A549 treated with AZD2906 at 1 μM for 4 hours (cell line): ENCODE data around the gene SLC27A5. TPM values are rescaled to one million over a fixed set of nuclear protein-coding genes. Genes with fewer than 3 reads are reported as not detected.

Experiments
- total RNA-seq: library from RNA; stranded (reverse); fragments of 200-300 nt; extraction: Qiagen RNA extraction; gene quantifications from 5 replicates; pipeline ENCODE4 v1.2.3, GENCODE V29; 2022

Gene SLC27A5, protein sequence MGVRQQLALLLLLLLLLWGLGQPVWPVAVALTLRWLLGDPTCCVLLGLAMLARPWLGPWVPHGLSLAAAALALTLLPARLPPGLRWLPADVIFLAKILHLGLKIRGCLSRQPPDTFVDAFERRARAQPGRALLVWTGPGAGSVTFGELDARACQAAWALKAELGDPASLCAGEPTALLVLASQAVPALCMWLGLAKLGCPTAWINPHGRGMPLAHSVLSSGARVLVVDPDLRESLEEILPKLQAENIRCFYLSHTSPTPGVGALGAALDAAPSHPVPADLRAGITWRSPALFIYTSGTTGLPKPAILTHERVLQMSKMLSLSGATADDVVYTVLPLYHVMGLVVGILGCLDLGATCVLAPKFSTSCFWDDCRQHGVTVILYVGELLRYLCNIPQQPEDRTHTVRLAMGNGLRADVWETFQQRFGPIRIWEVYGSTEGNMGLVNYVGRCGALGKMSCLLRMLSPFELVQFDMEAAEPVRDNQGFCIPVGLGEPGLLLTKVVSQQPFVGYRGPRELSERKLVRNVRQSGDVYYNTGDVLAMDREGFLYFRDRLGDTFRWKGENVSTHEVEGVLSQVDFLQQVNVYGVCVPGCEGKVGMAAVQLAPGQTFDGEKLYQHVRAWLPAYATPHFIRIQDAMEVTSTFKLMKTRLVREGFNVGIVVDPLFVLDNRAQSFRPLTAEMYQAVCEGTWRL
- 19.5 to 36.1 TPM (median 30.2 TPM) in 5 replicates for total RNA-seq

DNA sequence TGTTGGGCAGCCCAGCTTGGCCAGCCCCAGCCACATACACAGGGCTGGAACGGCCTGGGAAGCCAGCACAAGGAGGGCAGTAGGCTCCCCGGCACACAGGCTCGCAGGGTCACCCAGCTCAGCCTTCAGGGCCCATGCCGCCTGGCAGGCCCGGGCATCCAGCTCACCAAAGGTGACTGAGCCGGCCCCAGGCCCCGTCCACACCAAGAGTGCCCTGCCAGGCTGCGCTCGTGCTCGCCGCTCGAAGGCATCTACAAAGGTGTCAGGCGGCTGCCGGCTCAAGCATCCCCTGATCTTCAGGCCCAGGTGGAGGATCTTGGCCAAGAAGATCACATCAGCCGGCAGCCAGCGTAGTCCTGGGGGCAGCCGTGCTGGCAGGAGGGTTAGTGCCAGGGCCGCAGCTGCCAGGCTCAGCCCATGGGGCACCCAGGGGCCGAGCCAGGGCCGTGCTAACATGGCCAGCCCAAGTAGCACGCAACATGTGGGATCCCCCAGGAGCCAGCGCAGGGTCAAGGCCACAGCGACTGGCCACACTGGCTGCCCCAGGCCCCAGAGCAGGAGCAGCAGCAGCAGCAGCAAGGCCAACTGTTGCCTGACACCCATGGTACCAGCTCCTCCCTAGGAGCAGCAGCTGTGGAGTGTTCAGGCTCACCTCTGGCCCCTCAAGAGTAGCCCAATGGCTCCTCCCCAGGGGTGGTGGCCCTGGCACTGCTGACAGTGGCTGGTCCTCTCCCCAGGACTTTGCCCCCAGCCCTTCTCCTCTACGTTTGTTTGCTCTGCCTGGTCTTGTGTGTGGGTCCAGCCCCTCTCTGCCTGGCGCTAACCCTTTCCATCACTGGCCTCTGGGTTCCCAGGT is at the start of gene SLC27A5:
TSS of gene SLC27A5 (minus strand) at position 640 of the 856 bp plus-strand sequence. CDS start at position 603, 37 bp downstream.

DNA sequence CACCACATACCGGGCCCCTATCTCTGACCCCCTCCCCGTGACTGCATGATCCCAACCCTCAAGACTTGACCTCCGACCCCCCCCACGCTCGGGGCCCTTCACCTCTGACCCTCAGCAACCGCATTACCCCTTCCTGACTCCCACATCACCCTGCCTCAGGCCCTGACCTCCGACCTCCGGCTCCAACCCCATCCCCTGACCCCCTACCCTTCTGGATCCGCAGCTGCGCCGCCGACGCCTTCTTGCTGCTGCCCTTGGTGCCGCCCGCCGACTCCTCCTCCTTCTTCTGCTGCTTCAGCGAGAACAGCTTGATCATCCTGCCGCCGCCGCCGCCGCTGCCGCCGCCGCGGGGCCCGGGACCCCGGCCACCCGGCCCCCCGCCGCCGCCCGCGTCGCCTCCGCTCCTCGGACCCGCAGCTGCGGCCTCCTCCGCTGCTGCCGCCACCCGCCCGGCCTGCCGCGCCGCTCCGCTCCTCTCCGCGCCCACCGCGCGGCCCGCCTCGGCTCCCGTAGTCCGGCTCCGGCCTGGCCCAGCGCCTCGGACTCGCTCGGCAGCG is 46.4 kb upstream of the SLC27A5 start, which contains the start of gene UBE2M:
TSS of gene UBE2M (minus strand) at position 546 of the 557 bp plus-strand sequence. CDS start at position 316, 230 bp downstream.

DNA sequence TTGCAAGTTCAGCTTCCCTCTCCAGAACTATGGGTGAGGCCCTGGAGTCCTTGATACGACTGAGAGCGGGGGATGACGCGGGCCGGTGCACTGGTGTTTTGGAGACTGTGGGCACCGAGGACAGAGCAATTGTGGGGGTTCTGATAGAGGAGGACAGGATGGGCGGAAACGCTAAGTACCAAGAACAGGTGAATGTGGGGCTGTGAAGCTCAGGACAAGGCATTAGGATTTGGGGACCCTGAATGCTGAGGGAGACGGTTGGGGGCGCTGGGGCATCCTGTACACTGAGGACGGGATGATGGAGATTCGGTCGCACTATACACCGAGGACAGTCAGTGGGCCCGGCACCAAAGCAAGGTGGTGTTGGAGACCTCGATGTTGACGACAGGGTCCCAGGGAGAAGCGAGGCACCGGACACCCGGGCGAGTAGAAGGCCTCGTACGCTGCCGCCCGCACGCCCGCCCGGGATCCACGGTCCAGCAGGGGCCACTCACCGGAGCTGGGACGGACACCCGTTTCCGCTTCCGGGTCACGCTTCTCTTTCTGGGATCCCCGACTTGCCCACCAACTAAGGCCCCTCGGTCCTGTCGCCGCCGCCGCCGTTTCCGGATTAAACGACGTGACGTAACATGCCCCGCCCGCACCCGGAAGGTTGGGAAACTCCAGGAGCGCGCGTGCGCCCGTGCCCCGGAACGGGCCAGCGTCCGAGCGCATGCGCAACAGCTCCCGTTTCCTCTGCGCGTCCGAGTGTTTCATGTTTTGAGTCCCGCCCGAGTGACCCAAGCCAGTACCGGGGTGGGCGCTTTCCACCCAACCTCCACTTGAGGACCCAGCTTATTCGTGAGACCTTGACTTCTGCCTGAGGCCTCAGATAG is 42.9 kb upstream of the SLC27A5 start, which contains the start of gene CHMP2A:
TSS of gene CHMP2A (minus strand) at position 612 of the 875 bp plus-strand sequence. CDS start 893 bp downstream, outside the sequence.

DNA sequence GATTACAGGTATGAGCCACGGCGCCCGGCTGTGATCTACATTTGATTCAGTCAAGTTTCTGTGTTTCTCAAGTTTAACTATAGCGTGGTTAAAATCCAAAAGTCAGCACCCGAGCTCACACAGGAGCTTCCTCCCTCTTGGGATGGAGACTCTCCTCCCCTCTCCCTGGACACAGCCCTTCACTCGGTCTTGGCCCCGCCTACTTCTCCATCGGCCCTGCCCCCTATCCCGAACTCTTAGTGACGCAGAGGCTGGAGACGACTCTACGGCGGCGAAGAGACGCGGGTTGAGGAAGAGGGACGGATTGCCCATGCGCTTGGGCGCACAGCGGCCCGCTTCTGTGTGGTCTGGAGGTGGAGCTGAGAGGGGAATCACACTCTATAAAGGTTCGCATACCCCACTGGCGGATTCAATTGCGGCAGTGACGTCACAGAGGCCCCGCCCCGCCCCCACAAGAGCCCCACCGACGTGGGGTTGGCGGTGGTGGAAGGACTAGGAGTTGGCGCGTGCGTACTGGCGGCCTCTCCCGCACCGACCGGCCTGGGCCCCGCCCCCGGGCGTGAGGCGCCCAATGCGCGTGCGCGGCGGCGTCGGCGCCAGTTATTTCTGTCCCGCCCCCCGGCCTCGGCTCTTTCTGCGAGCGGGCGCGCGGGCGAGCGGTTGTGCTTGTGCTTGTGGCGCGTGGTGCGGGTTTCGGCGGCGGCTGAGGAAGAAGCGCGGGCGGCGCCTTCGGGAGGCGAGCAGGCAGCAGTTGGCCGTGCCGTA is 32.2 kb upstream of the SLC27A5 start, which contains the start of gene TRIM28:
TSS of gene TRIM28 (plus strand) at position 239 of the 765 bp plus-strand sequence. CDS start 694 bp downstream, outside the sequence.

DNA sequence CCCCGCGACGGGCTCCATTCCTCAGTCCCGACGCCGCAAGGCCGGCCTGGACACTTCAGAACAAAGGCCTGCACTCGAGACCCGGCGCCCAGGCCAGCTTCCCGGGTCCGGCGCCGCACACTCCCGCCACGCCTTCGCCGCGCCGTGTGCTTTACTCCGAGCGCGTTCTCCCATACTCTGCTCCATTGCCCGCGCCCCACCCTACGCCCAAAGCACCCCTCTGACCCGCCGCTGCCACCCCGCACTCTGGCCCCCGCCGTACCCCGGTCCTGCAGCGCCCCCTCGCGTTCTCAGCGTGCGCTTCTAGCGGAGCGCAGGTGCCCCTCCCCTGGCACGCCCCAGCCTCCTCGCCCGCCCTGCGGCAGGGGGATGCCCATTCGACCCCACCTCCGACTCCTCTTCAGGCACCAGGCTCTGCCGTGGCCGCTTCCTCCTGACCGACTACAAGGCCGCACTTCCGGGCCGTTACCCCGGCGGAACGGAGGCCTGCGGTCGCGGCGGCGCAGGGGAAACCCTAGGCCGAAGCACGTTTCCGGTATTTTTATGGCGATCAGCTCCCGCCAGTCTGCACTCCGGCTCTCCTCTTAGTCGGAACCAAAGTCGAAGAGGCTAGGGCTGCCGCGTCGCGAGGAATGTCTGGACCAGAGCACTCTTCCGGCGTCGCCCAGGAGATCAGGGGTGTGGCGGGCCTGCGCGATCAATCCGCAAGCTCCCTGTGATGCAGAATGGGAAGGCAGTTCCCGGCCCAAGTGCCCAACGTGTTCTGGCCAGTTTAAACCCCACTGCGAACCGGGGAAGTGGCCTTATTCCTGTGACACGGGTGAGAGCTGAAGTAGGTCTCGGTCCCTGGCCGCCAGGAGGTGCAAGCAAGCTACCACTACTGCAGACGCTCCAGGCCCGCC is 7.8 kb upstream of the SLC27A5 start, which contains the start of gene ZBTB45:
TSS of gene ZBTB45 (minus strand) at position 456 of the 902 bp plus-strand sequence. CDS start 2,137 bp downstream, outside the sequence.

DNA sequence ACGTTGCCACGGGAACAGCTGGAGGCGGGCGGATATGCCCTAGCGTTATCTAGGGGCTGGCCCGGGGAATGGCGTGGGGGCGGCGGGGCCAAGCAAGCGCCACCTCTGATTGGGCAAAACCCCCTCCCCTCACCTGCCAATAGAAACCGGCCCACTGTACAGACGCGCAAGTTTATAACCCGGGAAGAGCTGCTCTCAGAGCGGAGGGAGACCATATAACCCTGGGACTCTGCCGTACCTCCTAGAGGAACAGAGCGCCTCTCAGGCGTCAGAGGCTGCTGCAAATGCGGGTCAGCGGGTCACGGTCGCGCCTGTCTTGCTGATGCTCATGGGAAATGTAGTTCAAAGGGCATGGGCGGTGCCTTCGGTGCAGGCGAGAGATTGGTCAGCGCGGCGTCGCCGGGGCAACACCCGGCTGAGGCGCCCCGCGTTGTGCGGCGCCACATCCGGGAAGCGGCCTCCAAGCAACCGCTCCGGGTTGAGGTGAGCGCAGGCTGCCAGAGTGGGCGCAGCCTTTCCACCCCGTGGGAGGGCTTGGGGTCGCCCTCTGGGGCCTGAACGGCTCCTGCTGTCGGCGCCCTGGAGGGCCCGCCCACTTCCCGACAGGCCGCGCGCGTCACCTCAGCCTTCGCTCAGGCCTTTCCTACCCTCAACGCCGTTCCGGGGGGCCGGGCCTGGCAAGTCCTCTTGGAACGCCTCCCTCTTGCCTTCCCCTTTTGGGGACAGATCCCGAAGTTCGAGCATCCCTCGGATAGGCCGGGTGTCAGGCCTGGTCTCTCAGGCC is 35.9 kb downstream of the SLC27A5 start, which contains the start of gene ZNF446:
TSS of gene ZNF446 (plus strand) at position 639 of the 784 bp plus-strand sequence. CDS start 867 bp downstream, outside the sequence.

DNA sequence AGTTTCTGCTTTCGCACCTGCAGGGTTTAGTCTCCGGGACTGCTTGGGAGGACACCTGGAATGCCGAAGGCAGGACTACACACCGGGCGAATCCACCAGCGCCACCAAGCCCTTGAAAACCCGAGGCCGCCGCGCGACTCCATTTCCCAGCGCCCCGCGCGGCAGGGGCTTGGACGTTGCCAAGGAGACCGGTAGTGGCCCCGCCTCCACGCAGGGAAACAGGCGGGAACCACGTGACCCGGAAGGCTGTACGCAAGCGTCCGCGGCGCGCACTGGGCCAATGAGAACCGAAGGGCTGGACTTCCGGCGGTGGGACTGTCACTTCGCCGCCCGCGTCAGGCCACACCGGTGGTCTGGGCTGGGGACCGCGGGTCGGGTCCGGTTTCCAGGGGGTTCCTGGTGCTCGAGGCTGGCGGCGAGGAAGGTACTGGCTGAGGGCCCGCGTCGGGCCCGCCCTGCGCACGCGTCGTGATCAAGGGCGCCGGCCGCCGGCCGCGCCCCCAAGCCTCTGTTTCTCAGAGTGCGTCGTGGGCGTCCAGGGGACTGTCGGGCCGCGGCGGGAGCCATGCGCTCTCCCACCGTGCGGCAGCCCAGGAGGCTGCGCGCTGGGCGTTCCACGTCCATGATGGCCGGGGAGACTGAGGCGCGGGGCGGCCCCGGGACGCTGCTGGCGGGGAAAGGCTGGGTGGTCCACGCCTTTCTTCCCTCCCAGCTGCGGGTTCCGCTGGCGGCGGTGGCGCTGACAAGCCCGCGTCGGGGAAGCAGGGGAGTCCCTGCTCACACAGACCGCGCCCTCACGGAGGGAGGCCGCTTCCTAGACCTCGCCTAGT is 44.8 kb downstream of the SLC27A5 start, which contains the start of gene ZNF324:
TSS of gene ZNF324 (plus strand) at position 321 of the 830 bp plus-strand sequence. CDS start 2,106 bp downstream, outside the sequence.

DNA sequence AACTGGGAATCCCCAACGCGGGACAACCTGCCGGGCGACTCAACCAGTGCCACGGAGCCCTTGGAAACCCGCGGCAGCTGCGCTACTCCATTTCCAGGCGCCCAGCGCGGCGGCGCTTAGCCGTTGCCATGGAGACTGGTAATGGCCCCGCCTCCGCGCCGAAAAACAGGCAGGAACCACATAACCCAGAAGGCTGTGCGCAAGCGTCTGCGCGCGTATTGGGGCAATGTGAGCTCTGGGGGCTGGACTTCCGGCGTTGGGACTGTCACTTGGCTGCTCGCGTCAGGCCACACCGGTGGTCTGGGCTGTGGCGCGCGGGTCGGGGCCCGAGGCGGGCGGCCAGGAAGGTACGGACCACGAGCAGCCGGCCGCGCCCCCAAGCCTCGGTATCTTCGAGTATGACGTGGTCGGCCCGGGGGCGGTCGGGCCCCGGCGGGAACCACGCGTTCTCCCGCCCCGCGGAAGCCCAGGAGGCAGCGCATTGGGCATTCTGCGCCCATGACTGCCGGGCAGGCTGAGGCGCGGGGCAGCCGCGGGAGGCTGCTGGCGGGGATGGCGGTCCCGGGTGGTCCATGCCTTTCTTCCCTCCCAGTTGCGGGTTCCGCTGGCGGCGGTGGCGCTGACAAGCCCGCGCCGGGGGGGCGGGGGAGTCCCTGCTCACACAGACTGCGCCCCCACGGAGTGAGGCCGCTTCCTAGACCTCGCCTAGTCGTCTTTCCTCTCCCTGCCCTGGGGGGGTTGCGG is 60.3 kb downstream of the SLC27A5 start, which contains the start of gene ZNF324B:
TSS of gene ZNF324B (plus strand) at position 265 of the 744 bp plus-strand sequence. CDS start 2,080 bp downstream, outside the sequence.

Other genes starting within 250 kb of the SLC27A5 start
- 0.79 to 1.3 TPM (median 0.93 TPM) in 5 replicates for gene ZNF8, start 233.0 kb downstream of the SLC27A5 start, total RNA-seq
- gene ERVK3-1, start 206.6 kb downstream of the SLC27A5 start, total RNA-seq: 89.5 to 102 TPM (median 92.6 TPM) in 5 replicates
- 2.2 to 2.7 TPM (median 2.6 TPM) in 5 replicates for gene ZSCAN22, start 185.0 kb downstream of the SLC27A5 start, total RNA-seq
- 8.5 to 15.2 TPM (median 13.9 TPM) in 5 replicates for gene A1BG, start 158.5 kb downstream of the SLC27A5 start, total RNA-seq
- 0.82 to 1.3 TPM (median 1.2 TPM) in 5 replicates for gene ZNF497, start 149.2 kb downstream of the SLC27A5 start, total RNA-seq
- gene ZNF837, start 131.0 kb downstream of the SLC27A5 start, total RNA-seq: 1.1 to 1.9 TPM (median 1.4 TPM) in 5 replicates
- 2,252 to 2,656 TPM (median 2,538 TPM) in 5 replicates for gene RPS5, start 124.7 kb downstream of the SLC27A5 start, total RNA-seq
- 0.13 to 0.19 TPM (median 0.16 TPM) in 4 of 5 replicates, not detected in the other for gene RNF225, start 116.3 kb downstream of the SLC27A5 start, total RNA-seq
- 16.7 to 18.7 TPM (median 17.2 TPM) in 5 replicates for gene ZNF584, start 103.3 kb downstream of the SLC27A5 start, total RNA-seq
- 0.07 to 0.11 TPM (median 0.09 TPM) in 5 replicates for gene ZNF132, start 71.8 kb downstream of the SLC27A5 start, total RNA-seq
- gene ZNF324B, start 60.4 kb downstream of the SLC27A5 start, total RNA-seq: 6.1 to 7.5 TPM (median 6.6 TPM) in 5 replicates
- gene ZNF324, start 44.9 kb downstream of the SLC27A5 start, total RNA-seq: 8.9 to 10.3 TPM (median 9.8 TPM) in 5 replicates
- 11.3 to 13.4 TPM (median 13.0 TPM) in 5 replicates for gene ZNF446, start 35.6 kb downstream of the SLC27A5 start, total RNA-seq
- 15.8 to 21.7 TPM (median 21.5 TPM) in 5 replicates for gene ZBTB45, start 7.8 kb upstream of the SLC27A5 start, total RNA-seq
- gene TRIM28, start 32.1 kb upstream of the SLC27A5 start, total RNA-seq: 657 to 706 TPM (median 668 TPM) in 5 replicates
- gene CHMP2A, start 43.1 kb upstream of the SLC27A5 start, total RNA-seq: 189 to 217 TPM (median 204 TPM) in 5 replicates
- 112 to 141 TPM (median 129 TPM) in 5 replicates for gene UBE2M, start 46.6 kb upstream of the SLC27A5 start, total RNA-seq
- gene MZF1, start 61.3 kb upstream of the SLC27A5 start, total RNA-seq: 8.8 to 14.7 TPM (median 14.1 TPM) in 5 replicates